GM19397 (cell line): ENCODE measurements around the gene RASAL1.
"Not testable (repeated sequence)": the region's sequence is repeated elsewhere in the genome, so short reads cannot be mapped to it uniquely, and the experiment has no call there.

Source experiments
- ATAC-seq: cut with Tn5 transposase; IDR thresholded peaks from one replicate; pipeline ENCODE4 v1.9.1; 2021; ENCODE audit warnings: mild to moderate bottlenecking, moderate library complexity; ENCODE audit not compliant: unreplicated experiment

The RASAL1 gene

DNA sequence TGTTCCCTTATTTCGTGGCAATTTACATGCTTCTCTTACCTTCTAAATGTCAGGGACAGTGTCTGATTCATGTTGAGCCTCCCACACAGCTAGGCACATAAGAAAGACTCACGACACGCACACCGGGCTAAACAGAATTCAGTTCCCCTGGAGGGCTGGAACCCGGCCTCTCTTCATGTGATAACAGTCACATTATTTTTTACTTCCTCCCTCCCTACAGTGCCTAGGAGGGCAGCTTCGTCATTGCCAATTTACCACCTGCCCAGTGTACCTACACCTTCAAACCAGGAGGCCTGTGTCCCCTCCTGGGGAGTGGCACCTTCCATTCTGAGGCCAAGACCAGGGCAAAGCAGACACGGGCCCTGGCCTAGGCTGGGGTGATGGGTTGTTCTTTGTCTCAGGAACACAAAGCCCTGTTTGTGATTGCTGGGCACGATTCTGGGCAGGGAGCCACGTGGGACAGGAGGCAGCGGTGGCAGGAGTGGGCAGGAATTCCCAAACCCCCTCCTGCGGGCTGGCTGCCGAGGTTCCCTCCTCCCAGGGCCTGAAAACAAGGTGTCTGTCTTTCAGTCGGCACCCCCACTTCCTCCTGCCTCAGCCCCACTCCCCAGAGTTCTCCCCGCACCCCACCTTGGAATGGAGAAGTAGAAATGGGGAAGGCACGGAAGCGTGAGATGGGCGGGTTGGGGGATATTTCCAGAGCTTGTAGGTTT is 6.8 kb upstream of the RASAL1 start:
- ATAC-seq, result no peak

DNA sequence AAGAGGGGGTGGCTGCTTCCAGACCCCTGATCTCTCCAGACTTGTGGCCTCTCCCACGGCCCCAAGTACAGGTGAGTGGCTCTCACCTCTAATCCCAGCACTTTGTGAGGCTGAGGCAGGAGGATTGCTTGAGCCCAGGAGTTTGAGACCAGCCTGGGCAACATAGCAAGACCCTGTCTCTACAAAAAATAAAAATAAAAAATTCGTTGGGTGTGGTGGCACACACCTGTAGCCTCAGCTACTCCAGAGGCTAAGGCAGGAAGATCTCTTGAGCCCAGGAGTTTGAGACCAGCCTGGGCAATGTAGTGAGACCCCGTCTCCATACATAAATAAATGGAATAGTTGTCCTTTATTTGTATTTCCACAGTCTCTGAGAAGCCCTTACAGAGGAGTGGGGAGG is 6.2 kb upstream of the RASAL1 start:
- ATAC-seq, result not testable (repeated sequence)

DNA sequence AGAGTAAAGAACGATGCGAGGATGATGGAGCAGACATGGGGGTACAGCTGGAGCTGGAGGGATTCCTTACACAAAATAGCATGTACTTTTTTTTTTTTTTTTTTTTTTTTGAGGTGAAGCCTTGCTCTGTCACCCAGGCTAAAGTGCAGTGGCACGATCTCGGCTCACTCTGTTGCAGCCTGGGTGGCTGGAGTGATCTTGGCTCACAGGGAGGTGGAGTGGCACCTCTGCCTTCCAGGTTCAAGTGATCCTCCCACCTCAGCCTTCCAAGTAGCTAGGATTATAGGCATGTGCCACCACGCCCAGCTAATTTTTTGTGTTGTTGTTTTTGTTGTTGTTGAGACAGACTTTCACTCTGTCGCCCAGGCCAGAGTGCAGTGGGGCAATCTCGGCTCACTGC is 5.1 kb upstream of the RASAL1 start:
- no peak for ATAC-seq

DNA sequence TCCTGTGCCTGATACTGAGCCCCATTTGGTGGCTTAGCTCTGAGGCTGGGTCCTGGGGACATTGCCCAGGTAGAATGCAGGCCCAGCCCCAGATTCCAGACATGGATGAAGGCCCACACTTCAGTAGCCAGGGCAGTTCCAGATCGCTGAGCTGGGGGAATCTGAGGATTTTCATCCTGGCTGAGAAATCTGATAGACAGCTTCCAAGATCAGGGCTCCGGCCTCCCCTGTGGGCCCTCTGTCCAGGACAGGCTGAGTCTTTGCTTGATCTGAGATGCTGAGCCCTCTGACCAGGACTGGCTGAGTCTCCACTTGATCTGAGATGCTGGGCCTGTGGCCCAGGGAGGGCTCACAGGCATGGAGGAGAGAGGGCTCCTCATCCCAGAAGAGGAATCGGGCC is 3.3 kb upstream of the RASAL1 start:
- ATAC-seq, result no peak

DNA sequence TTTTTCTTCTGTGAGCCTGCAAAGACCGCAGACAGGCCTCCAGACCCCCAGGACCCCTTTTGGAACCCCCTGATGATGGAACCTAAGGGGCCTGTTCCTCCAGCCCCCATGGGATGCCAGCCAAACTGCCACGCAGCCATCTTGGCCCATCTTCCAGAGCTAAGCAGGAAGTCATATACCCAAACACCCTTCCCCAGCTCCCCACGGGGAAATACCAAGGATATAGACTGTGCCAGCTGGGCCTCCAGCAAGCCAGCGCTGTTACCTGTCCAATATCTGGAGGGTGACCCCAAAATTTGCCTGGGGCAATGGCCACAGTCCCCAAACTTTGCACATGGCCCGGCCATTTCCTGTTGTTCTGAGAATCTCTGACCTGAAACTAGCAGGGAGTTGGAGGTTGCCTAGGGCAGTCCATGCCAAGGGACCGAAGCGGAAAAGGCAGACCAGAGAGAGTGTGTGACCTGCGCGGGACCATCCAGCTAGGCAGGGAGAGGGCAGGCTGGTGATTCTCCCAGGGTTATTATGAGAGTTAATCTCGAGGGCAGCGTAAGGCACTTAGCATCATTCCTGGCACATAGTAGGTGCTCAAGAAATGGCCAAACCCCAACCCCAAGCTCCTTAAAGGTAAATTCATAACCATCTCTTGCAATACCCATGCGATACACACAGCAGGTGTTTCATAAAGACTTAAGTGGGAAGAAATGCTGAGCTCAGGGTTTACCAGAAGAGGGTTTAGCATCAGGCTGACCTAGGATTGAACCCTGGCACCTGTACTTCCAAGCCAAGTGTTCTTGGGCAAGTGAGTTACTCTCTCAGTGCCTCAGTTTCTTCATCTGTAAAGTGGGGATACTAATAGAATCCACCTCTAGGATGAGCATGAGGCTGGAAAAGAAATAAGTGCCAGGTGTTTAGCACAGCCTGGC is 2.6 kb upstream of the RASAL1 start:
- no peak for ATAC-seq

DNA sequence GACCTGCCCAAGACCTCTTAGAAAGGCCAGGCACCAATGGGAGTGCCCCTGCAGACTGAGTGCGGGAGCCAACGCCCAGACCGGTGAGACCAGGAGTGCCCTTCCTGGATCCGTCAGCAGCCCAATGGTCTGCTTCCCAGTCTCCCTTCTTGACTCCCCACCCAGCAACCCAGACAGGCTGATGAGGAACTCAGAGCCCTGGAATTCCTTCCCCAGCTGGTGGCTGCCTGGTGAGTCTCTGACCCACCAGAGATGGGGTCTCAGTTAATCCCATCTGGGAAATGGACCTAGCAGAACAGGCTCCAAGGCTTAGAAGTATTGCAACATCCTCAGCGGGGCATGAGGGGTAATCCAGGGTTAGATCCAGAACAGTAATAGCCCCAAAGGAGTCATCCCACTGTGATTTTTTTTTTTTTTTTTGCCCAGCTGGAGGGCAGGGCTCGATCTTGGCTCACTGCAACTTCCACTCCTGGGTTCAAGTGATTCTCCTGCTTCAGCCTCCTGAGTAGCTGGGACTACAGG is 1.5 kb upstream of the RASAL1 start:
- no peak for ATAC-seq

DNA sequence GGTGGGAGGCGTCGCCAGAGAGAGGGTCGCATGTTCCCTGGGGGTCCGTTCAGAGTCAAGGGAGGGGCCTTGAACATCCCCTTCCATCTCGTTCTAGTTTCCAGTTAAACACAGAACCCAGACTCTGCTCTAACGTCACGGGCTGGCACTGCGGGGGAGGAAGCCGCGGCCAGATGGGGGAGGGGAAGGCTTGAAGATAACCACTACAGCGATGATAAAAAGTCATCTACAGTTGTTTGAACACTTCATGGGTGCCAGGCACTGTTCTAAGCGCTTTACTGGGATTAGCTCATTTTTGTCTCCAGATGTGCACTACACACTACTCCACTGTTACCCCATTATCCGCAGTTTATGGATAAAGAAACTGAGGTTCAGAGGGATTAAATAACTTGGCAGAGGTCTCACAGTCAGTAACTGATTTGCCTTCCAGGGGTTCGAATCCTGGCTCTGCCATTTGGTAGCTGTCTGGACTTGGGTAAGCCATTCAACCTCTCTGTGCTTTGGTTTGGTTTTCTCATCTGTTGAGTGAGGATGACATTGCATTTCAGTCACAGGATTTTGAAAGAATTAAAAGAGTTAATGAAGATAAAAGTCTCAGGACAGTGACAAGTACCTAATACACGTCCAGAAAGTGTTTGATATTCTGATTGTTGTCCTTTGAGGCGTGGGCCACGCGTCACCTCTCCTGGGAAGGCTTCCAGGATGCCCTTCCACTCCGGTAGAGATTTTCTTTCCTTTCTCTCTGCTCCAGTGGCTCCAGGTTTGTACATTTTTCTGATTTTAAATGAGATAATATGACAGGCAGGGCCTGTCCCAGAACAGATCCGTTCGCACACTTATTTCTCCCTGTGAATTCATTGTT is 798 bp upstream of the RASAL1 start:
- ATAC-seq, result no peak

DNA sequence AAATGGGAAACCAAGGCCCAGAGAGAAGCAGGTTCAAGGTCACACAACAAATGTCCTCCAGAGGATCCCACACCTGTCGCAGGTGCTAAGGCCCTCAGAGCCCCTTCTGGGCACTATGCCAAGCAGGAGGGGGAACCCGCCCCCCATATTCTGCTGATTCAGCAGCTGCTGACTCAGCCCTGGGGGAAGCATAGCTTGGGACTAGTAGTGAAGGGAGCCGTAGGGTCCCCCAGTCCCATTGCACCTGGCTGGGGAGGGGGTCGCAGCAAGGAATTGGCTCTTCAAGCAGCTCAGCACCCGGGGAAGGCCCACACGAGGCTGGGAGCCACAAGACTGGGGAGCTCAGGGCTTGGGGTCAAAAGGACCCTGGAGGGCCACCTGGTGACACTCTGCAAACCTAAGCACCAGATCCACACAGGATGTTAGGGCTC is 1.0 kb downstream of the RASAL1 start:
- ATAC-seq, result no peak

DNA sequence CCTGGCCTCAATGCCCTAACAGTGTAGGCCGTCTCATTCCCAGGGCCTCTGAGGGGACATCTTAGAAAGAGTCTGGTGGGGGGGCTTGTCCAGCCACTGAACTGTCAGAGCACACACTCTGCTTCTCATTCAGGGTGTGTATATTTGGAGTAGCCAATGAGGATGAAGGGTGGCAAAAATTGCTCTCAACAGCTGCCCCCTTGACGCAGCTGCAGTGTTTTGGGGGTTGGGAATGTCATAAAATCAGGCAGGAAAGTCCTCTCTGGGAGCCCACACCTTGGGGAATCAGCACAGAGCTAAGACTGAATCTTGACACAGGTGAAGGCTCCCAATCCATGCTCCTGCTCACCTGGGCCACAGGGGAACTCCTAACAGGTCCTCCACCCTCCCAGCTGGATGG is 1.5 kb downstream of the RASAL1 start:
- no peak for ATAC-seq

DNA sequence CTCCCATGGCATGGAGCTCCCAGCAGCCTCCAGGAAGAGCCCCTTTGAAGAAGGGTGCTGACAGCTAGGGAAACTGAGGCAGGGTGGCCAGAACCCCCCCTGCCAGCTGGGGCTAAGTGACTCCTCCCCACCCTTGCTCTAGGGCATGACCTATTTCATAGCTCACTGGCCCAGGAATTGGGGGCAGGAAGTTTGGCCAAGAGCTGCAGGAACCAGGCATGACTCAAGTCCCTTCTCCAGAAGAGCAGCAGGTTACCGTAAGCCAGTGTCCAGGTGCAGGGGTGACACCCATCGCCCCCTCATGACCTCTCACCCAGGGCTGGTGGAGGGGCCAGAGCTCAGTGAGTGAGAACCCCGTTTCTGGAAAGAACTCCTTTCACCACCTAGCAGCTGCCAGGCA is 1.9 kb downstream of the RASAL1 start:
- ATAC-seq, result no peak

DNA sequence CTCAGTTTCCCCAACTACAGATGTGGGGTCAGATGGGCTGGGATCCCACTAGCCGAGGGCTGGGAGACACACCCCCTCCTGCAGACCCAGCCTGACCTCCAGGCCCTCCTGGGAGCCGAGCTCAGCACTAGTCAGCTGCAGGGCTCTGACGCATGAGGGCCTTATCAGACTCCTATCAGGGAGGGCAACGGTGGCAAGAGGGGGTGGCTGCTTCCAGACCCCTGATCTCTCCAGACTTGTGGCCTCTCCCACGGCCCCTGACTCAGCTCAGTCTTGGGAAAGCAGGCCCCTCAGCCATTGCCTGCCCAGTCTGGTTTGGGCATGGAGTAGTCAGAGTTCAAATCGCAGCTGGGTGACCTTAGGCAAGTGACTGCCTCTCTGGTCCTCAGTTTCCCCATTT is 2.5 kb downstream of the RASAL1 start:
- no peak for ATAC-seq

DNA sequence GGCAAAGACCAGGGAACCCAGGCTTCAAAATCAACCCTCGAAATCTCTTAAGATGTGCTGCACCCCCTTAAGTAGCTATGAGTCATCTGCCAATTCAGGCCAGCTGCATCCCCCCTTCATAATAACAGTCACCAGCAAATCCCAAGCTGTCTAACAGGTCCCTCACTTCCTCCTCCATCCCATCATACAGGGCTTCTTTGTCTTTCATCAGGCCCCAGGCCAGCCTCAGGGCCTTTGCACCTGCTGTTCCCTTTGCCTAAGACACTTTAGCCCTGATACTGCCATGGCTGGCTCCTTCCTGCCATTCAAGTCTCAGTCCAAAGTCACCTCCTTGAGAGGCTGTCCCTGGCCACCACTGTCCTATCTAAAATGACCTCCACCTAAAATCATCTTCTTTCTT is 4.0 kb downstream of the RASAL1 start:
- ATAC-seq, result no peak

DNA sequence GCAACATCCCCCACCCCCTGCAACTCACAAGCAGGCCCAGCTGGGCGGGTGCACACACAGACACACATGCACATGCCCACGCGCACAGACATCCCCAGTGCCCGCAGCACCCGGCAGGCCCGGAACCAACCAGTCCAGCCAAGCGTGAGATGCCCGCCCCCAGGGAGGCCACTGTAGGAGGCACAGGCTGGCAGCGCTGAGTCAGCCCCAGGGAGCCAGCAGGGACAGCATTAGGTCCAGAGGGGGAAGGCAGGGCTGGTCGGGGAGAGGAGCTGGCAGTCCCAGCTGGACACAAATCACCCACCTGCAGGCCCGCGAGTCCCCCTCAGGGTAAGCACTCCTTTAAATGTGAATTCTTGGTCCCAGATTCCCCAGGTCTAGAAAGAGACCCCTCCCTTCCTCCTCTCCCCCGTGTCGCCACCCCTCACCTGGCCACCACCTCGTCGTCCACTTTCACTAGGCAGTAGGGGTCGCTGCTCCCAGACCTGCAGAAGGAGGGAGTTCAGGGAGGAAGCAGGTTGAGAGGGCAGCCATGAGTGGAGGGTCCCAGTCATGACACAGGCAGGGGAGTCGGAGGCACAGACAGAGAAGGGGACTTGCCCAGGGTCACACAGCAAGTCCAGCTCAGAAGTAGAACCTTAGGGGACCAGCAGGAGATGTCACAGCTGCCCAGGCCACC is 5.0 kb downstream of the RASAL1 start:
- ATAC-seq, result no peak

DNA sequence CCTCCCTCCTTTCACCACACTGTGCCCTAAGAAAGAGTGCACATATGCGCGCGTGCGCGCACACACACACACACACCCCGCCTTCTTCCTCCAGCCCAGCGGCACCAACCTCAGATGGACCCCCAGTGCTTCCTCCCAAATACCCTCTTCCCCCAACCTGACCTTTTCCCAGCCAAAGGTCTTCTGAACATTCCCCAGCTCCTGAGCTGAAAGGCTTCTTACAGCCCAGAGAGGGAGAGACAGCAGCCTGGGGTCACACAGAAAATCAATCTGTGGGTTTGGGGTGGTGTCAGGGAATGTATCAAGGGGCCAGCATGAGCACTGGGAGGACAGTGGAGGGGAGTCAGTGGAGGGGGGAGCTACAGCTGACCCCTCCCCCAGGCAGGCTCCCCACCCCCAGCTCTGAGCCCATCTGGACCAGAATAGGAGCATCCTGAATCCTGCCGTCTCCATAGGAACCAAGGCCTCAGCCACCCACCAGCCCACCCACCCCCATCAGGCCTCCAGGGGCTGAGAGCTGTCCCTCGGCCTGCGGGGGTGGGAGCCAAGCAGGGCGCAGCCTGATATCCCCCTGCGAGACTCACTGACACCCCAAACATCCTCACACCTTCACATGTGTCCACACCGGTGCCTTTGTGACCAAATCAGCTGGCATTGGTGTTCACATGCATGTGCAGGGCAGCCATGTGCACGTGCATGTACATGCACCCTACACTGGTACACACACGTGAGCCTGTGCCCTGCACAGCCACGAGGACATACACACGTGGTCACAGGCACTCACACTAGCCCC is 5.7 kb downstream of the RASAL1 start:
- ATAC-seq, result no peak

DNA sequence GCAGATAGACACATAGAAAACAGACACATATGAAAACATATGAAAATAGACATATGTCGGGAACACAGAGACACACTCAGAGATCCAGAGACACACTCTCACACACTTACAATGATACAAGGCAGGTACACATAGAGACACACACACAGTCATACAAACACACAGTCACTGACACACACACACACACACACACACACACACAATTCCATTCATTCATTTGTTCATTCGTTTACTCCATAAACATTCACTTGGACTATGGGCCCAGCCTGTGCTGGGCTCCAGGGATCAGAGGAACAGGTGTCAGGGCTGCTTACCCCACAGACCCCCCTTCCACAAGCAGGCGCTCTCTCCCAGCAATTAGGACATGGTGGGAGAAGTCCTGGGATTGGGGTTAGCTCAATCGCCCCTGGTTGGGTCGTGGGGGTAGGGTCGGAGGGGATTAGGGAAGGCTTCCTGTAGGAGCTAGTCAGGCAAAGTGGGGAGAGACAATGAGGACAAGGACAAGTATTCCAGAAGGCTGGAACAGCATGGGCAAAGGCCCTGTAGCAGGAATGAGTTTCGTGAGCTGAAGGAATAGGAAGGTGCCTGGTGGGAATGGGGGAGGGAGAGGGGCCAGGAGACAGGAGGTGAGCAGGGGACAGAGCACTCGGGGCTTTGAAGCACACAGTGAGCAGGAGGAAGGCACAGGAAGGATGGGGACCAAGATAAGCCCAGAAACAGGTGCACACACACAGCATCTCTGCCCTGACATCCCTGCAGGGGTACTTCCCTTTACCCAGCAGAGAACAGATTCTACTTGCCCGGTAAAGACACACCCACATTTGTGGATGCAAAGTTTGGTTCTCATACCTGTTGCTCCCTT is 6.5 kb downstream of the RASAL1 start:
- no peak for ATAC-seq

DNA sequence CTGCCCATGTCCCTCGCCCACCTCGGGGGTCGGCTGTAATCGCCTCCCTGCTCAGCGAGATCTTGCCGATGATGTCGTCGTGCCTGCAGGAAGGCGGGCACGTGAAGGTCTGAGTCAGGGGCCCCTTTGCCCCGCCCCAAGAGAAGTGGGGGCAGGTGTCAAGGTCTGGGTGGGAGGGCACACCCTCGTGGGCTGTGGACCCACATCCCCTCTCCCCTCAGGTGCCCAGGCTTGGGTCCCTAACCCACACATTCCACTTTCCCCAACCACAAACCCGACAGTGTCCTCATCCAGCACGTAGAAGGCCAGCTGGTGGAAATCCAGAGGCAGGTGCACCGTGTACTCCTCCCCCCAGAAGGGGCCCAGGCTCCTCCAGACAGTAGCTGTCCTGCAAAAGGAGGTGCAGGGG is 7.8 kb downstream of the RASAL1 start:
- no peak for ATAC-seq

DNA sequence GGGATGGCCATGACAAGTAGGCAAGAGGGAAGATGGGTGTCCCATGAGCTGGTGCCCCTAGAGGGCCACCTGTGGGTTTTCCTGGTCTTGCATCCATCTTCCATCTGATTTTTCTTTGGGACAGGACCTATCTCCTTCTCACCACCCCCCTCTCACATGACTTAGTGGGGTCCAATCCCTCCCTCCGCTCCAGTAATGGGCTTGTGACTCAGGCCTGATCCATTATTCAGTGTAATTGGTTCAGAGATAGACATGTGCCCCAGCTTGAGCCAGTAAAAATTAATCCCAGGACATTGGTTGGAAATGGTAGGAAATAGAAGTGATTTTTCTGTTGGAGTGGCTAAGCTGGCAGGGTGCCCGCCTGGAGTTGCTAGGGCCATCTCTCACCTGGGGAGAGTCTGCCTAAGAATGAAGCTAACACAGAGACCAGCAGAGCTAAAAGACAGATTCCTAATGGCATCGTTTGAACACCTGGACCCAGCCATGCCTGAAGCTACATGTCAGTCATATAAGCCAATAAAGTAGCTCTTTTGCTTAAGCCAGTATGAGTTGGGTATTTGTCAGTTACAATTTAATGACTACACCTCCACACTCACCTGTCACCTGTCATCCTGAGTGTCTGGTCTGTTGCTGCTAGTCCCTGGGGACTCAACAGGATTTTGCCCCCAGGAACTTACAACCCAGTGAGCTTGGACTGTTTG is 14.7 kb downstream of the RASAL1 start:
- ATAC-seq, result no peak

DNA sequence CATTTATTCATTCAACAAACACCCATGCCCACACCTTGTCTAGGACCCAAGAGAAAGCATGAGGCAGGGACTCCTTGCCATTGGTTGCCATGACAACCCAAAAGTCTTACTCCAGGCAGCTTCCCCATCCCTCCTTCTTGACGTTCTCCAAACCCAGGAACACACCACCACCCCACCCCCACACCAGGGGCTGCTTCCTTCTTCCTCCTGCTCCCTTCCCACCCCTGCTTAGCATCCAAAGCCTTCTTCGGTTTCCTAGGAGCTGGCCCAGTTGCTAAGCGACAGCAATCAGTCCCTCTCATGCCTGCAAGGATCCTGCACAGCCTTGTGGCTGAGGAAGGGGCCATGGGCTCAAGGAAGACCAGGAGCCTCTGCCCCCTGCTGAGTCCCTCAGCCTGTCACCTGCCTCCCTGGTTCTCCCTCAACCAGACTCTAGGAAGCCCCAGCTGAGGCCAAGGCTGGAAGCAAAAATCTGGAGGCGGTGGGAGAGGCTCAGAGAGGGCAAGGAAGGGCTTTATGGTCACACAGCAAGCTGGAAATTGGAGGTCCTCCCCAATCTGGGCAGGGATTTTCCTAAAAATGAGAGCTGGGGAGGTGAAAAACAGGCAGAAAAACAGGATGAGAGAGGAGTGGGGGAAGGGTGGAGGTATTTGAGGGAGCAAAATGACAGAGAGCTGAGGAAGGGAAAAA is 15.4 kb downstream of the RASAL1 start:
- ATAC-seq, result no peak
